ENCODE results near the gene HCN3.
A peak's percentile ranks its signal among the peaks of the same experiment; 100 is the strongest.
"Not testable (repeated sequence)": the region's sequence is repeated elsewhere in the genome, so short reads cannot be mapped to it uniquely, and the experiment has no call there.

Gene HCN3

DNA sequence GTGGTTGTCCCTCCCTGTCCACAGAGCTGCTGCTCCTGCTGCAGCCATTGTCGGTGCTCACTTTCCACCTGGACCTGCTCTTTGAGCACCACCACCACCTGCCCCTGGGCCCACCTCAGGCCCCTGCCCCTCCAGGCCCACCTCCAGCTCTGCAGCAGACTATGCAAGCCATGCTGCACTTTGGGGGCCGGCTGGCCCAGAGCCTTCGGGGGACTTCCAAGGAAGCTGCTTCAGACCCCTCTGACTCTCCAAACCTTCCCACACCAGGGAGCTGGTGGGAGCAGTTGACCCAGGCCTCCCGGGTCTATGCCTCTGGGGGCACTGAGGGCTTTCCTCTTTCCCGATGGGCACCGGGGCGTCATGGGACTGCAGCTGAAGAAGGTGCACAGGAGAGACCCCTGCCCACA lies 49.4 kb downstream of the HCN3 start:
- TF ChIP-seq CTCF (IDR thresholded peaks at IDR 0.05; ENCODE audit: low read length): no peak
- no peak for TF ChIP-seq EZH2 (IDR thresholded peaks at IDR 0.05; ENCODE audit: borderline replicate concordance, low read length)
- peaks cover 4% of the 10 kb centered on the region; the same call in 1 of the 2 replicates for H3F3A ChIP-seq (ENCODE audit: insufficient read depth, low read length)
- H3K4me2 ChIP-seq (ENCODE audit: low read length): no peak overlapping the region; the same call in 1 of the 2 replicates
- no peaks in the 10 kb centered on the region for H3K9me3 ChIP-seq (ENCODE audit: low read length)
- H3K4me3 ChIP-seq (ENCODE audit: low read depth, low read length, poor library complexity, severe bottlenecking): no peak overlapping the region
- no peaks in the 10 kb centered on the region for H3K79me2 ChIP-seq (ENCODE audit: insufficient read depth, low read length)
- no peak overlapping the region for H2AFZ ChIP-seq (ENCODE audit: low read length)
- H3K27me3 ChIP-seq (ENCODE audit: insufficient read depth, low read length): no peaks in the 10 kb centered on the region
- H3K9ac ChIP-seq (ENCODE audit: low read length): no peak overlapping the region
- H3K9me2 ChIP-seq (ENCODE audit: low read depth, low read length): no peaks in the 10 kb centered on the region
- peaks cover 24% of the 10 kb centered on the region for H3K4me1 ChIP-seq (ENCODE audit: insufficient read depth, low read length, severe bottlenecking)
- peaks cover 19% of the 10 kb centered on the region; the same call in 1 of the 2 replicates for H3K36me3 ChIP-seq (ENCODE audit: insufficient read depth, low read length)
- H4K20me1 ChIP-seq (ENCODE audit: insufficient read depth, low read length): no peaks in the 10 kb centered on the region
- H3K27ac ChIP-seq (ENCODE audit: low read depth, low read length, poor library complexity, severe bottlenecking): peak overlapping the region; percentile 12

- Histone ChIP-seq H3K4me2 (ENCODE audit: low read length) (no peak overlapping the region), H3K4me1 (ENCODE audit: insufficient read depth, low read length, severe bottlenecking) (peaks cover 13% of the 10 kb centered on the region), H3K9me2 (ENCODE audit: low read depth, low read length) (no peaks in the 10 kb centered on the region), H3K27ac (ENCODE audit: low read depth, low read length, poor library complexity, severe bottlenecking) (peak overlapping the region; percentile 4), H2AFZ (ENCODE audit: low read length) (no peak overlapping the region), H3K9me3 (ENCODE audit: low read length) (no peaks in the 10 kb centered on the region), H3K79me2 (ENCODE audit: insufficient read depth, low read length) (no peaks in the 10 kb centered on the region), H3K36me3 (ENCODE audit: insufficient read depth, low read length) (peaks cover 19% of the 10 kb centered on the region; the same call in 1 of the 2 replicates), H3F3A (ENCODE audit: insufficient read depth, low read length) (peaks cover 4% of the 10 kb centered on the region; the same call in 1 of the 2 replicates), H3K9ac (ENCODE audit: low read length) (no peak overlapping the region), H4K20me1 (ENCODE audit: insufficient read depth, low read length) (no peaks in the 10 kb centered on the region), H3K27me3 (ENCODE audit: insufficient read depth, low read length) (no peaks in the 10 kb centered on the region), H3K4me3 (ENCODE audit: low read depth, low read length, poor library complexity, severe bottlenecking) (no peak overlapping the region)
- TF ChIP-seq EZH2 (IDR thresholded peaks at IDR 0.05; ENCODE audit: borderline replicate concordance, low read length) (no peak), CTCF (IDR thresholded peaks at IDR 0.05; ENCODE audit: low read length) (no peak)
Measured at GRCh38 chr1:155327981-155328380, 50.7 kb downstream of the HCN3 start.

DNA sequence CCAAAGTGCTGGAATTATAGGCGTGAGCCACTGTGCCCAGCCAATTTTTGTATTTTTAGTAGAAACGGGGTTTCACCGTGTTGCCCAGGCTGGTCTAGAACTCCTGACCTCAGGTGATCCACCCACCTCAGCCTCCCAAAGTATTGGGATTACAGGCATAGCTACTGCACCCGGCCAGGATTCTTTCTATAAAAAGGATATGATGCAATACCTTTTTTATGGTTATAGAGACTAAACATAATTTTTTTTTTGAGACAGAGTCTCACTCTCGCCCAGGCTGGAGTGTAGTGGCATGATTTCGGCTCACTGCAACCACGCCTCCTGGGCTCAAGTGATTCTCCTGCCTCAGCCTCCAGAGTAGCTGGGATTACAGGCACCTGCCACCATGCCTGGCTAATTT lies 51.6 kb downstream of the HCN3 start:
- not testable (repeated sequence) for H3F3A ChIP-seq (ENCODE audit: insufficient read depth, low read length); H3K9me3 ChIP-seq (ENCODE audit: low read length); H3K4me3 ChIP-seq (ENCODE audit: low read depth, low read length, poor library complexity, severe bottlenecking); H3K79me2 ChIP-seq (ENCODE audit: insufficient read depth, low read length); H2AFZ ChIP-seq (ENCODE audit: low read length); H3K9ac ChIP-seq (ENCODE audit: low read length); H3K27me3 ChIP-seq (ENCODE audit: insufficient read depth, low read length); H4K20me1 ChIP-seq (ENCODE audit: insufficient read depth, low read length); H3K27ac ChIP-seq (ENCODE audit: low read depth, low read length, poor library complexity, severe bottlenecking); H3K9me2 ChIP-seq (ENCODE audit: low read depth, low read length); H3K4me2 ChIP-seq (ENCODE audit: low read length)
- Histone ChIP-seq H3K4me1 (ENCODE audit: insufficient read depth, low read length, severe bottlenecking) (peaks cover 13% of the 10 kb centered on the region), H3K36me3 (ENCODE audit: insufficient read depth, low read length) (peaks cover 25% of the 10 kb centered on the region; the same call in 1 of the 2 replicates)

GRCh38 chr1:155329980-155330598 lies 52.8 kb downstream of the HCN3 start:
- Histone ChIP-seq H3F3A (ENCODE audit: insufficient read depth, low read length) (peaks cover 4% of the 10 kb centered on the region; the same call in 1 of the 2 replicates), H3K27ac (ENCODE audit: low read depth, low read length, poor library complexity, severe bottlenecking) (no peak overlapping the region), H3K4me2 (ENCODE audit: low read length) (no peak overlapping the region), H3K9me3 (ENCODE audit: low read length) (no peaks in the 10 kb centered on the region), H3K9me2 (ENCODE audit: low read depth, low read length) (no peaks in the 10 kb centered on the region), H3K36me3 (ENCODE audit: insufficient read depth, low read length) (peaks cover 34% of the 10 kb centered on the region; the same call in 1 of the 2 replicates), H3K79me2 (ENCODE audit: insufficient read depth, low read length) (no peaks in the 10 kb centered on the region), H3K9ac (ENCODE audit: low read length) (no peak overlapping the region), H3K27me3 (ENCODE audit: insufficient read depth, low read length) (no peaks in the 10 kb centered on the region), H3K4me1 (ENCODE audit: insufficient read depth, low read length, severe bottlenecking) (peaks cover 7% of the 10 kb centered on the region), H2AFZ (ENCODE audit: low read length) (no peak overlapping the region), H3K4me3 (ENCODE audit: low read depth, low read length, poor library complexity, severe bottlenecking) (no peak overlapping the region), H4K20me1 (ENCODE audit: insufficient read depth, low read length) (no peaks in the 10 kb centered on the region)
- no peak for TF ChIP-seq CTCF (IDR thresholded peaks at IDR 0.05; ENCODE audit: low read length)
- no peak for TF ChIP-seq EZH2 (IDR thresholded peaks at IDR 0.05; ENCODE audit: borderline replicate concordance, low read length)
